SK-N-SH (cell line): ENCODE results near the gene SFMBT2.

Experiments
- CHD2 ChIP-seq: fragments of 150-350 bp; IDR thresholded peaks from 2 replicates; pipeline ENCODE4 v1.6.1; 2018; ENCODE audit warnings: low read length; ENCODE audit not compliant: partially characterized antibody
- EZH2phosphoT487 ChIP-seq: fragments of 200-600 bp; sonication (generic); IDR thresholded peaks from 2 replicates; pipeline ENCODE4 v1.6.1; 2017; ENCODE audit warnings: low read depth, mixed run types, mild to moderate bottlenecking, antibody characterized with exemption, moderate library complexity, borderline replicate concordance
- FOXM1 ChIP-seq: IDR thresholded peaks from 2 replicates; pipeline ENCODE4 v1.4.0; 2012; ENCODE audit warnings: low read depth, mild to moderate bottlenecking
- GABPA ChIP-seq: IDR thresholded peaks from 2 replicates; pipeline ENCODE4 v1.4.0; 2012; ENCODE audit warnings: low read depth, mild to moderate bottlenecking
- JUND ChIP-seq: IDR thresholded peaks from 2 replicates; pipeline ENCODE4 v1.4.0; 2012
- POLR2AphosphoS5 ChIP-seq: IDR thresholded peaks from 2 replicates; pipeline ENCODE4 v1.6.1; 2012; ENCODE audit warnings: low read depth, low read length
- RCOR1 ChIP-seq: fragments of 150-350 bp; IDR thresholded peaks from 2 replicates; pipeline ENCODE4 v1.6.1; 2017; ENCODE audit warnings: antibody characterized with exemption, low read length
- SIN3A ChIP-seq: IDR thresholded peaks from 2 replicates; pipeline ENCODE4 v1.6.1; 2012; ENCODE audit warnings: low read depth, mild to moderate bottlenecking, low read length, moderate library complexity, borderline replicate concordance
- TF ChIP-seq, protein P1 (sequence below): fragments of 200-600 bp; sonication (generic); IDR thresholded peaks from 2 replicates; pipeline ENCODE4 v1.6.1; 2017; ENCODE audit warnings: antibody characterized with exemption, mild to moderate bottlenecking, moderate library complexity
- TF ChIP-seq, protein P2 (sequence below): IDR thresholded peaks from 2 replicates; pipeline ENCODE4 v1.4.0; 2012; ENCODE audit warnings: low read depth
- TF ChIP-seq, protein P3 (sequence below): IDR thresholded peaks from 2 replicates; pipeline ENCODE4; 2012
- TF ChIP-seq, protein P4 (sequence below): IDR thresholded peaks from 2 replicates; pipeline ENCODE4 v1.6.1; 2012; ENCODE audit warnings: mild to moderate bottlenecking, low read depth, low read length, moderate library complexity

DNA sequence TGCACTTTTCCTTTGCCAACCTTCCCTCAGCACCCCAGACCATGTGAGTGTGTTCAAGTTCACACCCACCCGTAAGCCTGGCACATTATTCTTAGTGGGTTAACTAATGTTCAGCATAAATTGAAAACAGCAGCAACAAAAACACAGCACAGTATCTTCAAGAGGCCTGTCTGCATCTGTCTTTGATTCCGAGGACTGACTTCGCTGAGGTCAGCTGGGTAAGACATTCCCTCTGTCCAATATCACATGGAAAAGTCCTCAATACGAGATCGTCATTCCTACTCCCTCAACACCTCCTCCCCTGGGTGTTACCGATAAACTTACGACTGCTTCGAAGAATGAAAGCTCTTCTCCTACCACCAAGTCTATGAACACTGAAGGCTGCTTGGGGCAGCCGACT lies 218.8 kb downstream of the SFMBT2 start:
- TF ChIP-seq, protein P1, sequence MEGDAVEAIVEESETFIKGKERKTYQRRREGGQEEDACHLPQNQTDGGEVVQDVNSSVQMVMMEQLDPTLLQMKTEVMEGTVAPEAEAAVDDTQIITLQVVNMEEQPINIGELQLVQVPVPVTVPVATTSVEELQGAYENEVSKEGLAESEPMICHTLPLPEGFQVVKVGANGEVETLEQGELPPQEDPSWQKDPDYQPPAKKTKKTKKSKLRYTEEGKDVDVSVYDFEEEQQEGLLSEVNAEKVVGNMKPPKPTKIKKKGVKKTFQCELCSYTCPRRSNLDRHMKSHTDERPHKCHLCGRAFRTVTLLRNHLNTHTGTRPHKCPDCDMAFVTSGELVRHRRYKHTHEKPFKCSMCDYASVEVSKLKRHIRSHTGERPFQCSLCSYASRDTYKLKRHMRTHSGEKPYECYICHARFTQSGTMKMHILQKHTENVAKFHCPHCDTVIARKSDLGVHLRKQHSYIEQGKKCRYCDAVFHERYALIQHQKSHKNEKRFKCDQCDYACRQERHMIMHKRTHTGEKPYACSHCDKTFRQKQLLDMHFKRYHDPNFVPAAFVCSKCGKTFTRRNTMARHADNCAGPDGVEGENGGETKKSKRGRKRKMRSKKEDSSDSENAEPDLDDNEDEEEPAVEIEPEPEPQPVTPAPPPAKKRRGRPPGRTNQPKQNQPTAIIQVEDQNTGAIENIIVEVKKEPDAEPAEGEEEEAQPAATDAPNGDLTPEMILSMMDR, result no peak
- TF ChIP-seq, protein P2, sequence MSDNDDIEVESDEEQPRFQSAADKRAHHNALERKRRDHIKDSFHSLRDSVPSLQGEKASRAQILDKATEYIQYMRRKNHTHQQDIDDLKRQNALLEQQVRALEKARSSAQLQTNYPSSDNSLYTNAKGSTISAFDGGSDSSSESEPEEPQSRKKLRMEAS, result no peak
- TF ChIP-seq GABPA (no peak), SIN3A (no peak), FOXM1 (no peak), POLR2AphosphoS5 (no peak), RCOR1 (no peak), CHD2 (no peak), JUND (no peak), EZH2phosphoT487 (no peak)
- TF ChIP-seq, protein P3, sequence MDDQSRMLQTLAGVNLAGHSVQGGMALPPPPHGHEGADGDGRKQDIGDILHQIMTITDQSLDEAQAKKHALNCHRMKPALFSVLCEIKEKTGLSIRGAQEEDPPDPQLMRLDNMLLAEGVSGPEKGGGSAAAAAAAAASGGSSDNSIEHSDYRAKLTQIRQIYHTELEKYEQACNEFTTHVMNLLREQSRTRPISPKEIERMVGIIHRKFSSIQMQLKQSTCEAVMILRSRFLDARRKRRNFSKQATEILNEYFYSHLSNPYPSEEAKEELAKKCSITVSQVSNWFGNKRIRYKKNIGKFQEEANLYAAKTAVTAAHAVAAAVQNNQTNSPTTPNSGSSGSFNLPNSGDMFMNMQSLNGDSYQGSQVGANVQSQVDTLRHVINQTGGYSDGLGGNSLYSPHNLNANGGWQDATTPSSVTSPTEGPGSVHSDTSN, result no peak
- TF ChIP-seq, protein P4, sequence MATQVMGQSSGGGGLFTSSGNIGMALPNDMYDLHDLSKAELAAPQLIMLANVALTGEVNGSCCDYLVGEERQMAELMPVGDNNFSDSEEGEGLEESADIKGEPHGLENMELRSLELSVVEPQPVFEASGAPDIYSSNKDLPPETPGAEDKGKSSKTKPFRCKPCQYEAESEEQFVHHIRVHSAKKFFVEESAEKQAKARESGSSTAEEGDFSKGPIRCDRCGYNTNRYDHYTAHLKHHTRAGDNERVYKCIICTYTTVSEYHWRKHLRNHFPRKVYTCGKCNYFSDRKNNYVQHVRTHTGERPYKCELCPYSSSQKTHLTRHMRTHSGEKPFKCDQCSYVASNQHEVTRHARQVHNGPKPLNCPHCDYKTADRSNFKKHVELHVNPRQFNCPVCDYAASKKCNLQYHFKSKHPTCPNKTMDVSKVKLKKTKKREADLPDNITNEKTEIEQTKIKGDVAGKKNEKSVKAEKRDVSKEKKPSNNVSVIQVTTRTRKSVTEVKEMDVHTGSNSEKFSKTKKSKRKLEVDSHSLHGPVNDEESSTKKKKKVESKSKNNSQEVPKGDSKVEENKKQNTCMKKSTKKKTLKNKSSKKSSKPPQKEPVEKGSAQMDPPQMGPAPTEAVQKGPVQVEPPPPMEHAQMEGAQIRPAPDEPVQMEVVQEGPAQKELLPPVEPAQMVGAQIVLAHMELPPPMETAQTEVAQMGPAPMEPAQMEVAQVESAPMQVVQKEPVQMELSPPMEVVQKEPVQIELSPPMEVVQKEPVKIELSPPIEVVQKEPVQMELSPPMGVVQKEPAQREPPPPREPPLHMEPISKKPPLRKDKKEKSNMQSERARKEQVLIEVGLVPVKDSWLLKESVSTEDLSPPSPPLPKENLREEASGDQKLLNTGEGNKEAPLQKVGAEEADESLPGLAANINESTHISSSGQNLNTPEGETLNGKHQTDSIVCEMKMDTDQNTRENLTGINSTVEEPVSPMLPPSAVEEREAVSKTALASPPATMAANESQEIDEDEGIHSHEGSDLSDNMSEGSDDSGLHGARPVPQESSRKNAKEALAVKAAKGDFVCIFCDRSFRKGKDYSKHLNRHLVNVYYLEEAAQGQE, result no peak
